Anterior cingulate cortex (tissue), 58 donors: ENCODE results near the gene SOX6.
"Not testable (repeated sequence)": the region's sequence is repeated elsewhere in the genome, so short reads cannot be mapped to it uniquely, and the experiment has no call there.

ENCODE experiments used
- DNase-seq, 58 donors: peaks; one replicate each; lab custom pipeline; 2025; lab: John Stamatoyannopoulos, UW

SOX6 gene

GRCh38 chr11:16158426-16158994 lies 197.8 kb downstream of the SOX6 start:
- DNase-seq, result no peak

- no peak for DNase-seq
Measured at GRCh38 chr11:16157327-16157726, 199.0 kb downstream of the SOX6 start.

- no peak for DNase-seq
Measured at GRCh38 chr11:16155448-16155847, 200.9 kb downstream of the SOX6 start.

GRCh38 chr11:16154715-16155396 lies 201.5 kb downstream of the SOX6 start:
- DNase-seq, result no peak

GRCh38 chr11:16153951-16154350 lies 202.4 kb downstream of the SOX6 start:
- no peak for DNase-seq

DNA sequence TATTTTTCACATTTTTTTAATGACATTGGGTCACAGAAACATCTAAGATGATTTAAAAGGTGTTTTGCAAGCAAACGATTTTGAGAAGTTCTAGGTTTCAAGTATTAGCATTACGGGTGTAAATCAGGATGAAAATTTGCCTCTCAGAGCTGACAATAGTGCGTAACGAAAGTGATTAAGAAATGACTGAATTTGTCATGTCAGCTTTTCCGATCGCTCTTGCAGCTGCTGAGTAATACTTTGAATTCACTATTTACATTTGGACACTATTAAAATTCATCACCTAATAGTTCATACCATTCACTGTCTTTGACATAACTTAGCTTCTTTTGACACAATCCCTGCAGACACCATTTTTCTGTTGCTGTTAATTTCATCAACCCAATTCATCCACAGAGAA lies 205.2 kb downstream of the SOX6 start:
- DNase-seq, result no peak

DNA sequence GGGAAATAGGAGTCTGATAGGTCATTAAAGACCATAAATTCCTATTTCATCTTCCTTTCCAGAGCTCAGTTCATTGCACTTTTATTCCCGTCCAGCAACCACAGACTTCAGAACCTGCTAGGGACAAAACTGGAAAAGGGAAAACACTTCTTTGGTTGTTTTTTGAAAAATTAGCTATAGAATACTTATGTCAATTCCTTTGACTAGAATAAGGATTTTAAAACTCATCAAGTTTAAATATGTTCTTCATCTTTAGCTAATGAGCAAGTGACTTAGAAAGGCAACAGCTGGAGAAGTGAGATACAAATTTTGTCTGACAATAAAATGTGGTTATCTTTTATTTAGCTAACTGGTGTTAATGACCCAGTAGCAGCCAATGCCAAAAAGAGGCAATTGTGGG lies 206.9 kb downstream of the SOX6 start:
- no peak for DNase-seq

DNA sequence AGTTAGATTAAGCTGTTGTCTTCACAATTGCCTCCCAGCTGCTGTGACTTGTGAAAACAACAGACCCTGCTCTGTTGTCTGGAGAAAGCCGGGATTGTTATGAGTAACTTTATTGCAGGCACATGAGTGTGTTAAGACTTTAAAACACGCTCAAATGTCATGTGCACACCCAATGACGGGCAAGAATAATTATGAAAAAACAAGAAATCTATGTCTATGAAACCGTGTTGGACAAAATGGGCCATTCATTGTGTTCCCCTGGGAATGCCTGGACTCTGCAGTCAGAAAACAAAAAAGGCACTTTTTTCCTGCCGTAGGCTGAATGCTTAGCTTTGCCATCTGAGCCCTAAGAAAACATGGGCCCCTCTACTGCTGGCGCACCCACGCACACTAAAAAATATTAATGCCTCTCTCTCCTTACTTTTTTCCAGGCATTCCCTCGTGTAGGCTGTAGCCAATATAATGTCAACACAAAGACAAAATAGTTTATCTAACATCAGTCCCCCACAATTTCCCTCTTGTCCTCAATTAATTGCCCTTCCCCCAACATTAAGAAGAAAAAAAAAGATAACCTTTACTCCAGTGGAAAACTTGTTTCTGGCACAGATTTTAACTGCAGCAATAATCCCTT lies 207.9 kb downstream of the SOX6 start:
- peak in 9 of 58 donors; percentile 3 to 31 (median 5) for DNase-seq

DNA sequence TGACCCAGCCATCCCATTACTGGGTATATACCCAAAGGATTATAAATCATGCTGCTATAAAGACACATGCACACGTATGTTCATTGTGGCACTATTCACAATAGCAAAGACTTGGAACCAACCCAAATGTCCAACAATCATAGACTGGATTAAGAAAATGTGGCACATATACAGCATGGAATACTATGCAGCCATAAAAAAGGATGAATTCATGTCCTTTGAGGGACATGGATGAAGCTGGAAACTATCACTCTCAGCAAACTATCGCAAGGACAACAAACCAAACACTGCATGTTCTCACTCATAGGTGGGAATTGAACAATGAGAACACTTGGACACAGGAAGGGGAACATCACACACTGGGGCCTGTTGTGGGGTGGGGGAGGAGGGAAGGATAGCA lies 209.4 kb downstream of the SOX6 start:
- DNase-seq, result not testable (repeated sequence)

GRCh38 chr11:16141614-16142013 lies 214.7 kb downstream of the SOX6 start:
- not testable (repeated sequence) for DNase-seq

GRCh38 chr11:16141162-16141561 lies 215.2 kb downstream of the SOX6 start:
- not testable (repeated sequence) for DNase-seq

GRCh38 chr11:16136792-16137390 lies 219.5 kb downstream of the SOX6 start:
- DNase-seq, result no peak

DNA sequence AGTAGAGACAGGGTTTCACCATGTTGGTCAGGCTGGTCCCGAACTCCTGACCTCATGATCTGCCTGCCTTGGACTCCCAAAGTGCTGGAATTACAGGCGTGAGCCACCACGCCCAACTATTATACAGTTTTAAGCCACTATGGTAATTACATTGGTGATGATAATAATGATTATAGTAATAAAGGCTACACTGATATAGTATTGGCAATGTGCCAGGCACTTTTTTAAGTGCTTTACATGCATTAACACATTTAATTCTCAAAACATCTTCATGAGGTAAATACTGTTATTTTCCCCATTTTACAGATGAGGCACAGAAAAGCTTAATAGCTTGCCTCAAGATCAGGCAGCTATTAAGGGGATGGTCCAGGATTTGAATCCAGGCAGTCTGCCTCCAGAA lies 222.5 kb downstream of the SOX6 start:
- no peak for DNase-seq

- DNase-seq, result no peak
Measured at GRCh38 chr11:16127732-16128131, 228.6 kb downstream of the SOX6 start.

DNA sequence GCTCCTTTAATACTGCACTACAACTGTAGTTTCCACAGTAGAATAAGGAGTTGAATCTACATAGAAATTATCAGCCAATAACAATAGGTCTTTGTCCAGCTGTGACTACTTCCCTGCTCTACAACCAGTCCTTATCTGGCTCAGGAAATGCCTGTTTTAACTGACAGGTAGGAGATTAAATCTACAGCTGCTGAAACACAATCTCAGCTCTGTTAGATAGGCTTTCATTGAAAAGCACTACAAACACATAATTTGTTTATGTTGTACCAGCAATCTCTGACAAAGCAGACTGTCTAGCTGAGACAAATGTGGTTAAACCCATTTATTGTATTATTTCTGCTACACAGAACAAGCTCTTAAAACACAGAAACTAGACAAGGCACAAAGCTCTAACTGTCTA lies 230.0 kb downstream of the SOX6 start:
- no peak for DNase-seq

DNA sequence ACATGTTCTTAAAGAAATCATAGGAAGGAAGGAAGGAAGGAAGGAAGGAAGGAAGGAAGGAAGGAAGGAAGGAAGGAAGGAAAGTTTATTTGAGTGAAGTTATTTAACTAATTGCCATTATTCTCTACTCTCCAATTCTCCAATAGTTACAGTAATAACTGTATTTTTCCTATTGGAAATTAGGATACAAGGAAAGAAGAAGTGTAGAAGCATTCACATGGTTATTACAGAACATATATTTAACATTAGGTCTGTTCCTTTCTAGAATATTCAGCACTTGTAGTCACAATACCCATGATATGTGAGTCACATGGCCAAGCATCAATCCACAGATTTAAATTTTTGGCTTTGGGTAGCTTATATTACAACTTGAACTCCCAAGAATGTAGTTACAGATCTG lies 230.6 kb downstream of the SOX6 start:
- DNase-seq, result no peak

DNA sequence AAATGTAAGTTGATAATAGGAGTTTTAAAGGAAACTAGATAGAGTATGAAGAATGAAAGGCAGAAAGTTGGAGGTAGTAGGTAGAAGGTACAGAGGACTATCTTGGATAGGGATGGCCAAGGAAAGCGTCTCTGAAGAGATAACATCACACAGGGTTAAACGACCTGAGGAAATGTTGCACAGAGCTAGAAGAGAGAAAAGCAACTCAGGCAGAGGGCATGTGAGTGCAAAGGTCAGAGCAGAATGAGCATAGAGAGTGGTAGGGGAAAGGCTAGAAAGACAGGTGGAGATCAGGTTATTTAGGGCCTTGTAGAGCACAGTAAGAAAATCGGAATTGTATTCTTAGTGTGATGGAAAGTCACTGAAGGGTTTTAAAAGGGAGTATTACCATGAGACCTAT lies 232.0 kb downstream of the SOX6 start:
- DNase-seq, result no peak

DNA sequence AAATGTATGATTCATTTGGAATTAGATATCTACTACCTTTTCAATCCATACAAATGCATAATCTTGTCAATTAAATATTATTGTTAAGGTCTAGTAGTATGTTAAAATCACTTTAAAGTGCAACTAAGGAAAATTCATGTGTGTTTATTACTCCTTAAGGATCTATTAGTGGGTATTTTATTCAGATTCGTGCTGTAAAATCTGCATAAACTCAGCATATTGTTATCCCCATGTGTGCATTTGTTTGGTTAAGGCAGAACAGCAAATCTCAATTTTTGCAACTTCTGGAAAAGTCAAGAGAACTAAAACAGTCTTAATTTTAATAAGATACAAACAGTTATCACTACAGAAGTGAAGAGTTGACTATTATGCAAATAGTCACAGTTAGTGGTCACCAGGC lies 234.5 kb downstream of the SOX6 start:
- no peak for DNase-seq

DNA sequence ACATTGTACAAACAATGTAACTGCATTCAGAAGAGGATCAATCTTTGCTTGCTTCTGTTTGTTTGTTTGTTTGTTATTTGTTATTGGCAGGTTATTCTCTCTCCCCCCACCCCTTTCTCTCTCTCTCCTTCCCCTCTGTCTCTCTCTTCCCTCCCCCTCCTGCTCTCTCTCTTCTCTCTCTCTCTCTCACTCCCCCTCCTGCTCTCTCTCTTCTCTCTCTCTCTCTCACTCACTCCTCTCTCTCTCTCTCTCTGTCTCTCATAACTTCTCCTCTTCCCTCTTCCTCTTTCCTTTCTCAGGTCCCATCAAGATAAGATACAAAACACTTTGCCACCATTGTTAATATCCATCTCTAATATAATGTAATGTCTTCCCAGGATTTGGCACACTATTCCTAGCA lies 236.3 kb downstream of the SOX6 start:
- no peak for DNase-seq

GRCh38 chr11:16117989-16118756 lies 238.2 kb downstream of the SOX6 start:
- DNase-seq, result peak in 1 of 58 donors; percentile 3
